B cell (primary cell): ENCODE results near the gene ATF3.

ENCODE experiments used
- CTCF ChIP-seq: fragments of 200-600 bp; IDR thresholded peaks from one replicate; pipeline ENCODE4 v1.8.0; 2022; ENCODE audit warnings: antibody characterized with exemption, mild to moderate bottlenecking
- EZH2 ChIP-seq: IDR thresholded peaks from 2 replicates; pipeline ENCODE4 v1.6.1; 2012; ENCODE audit warnings: borderline replicate concordance, low read depth, mild to moderate bottlenecking, moderate library complexity, low read length; ENCODE audit not compliant: insufficient read depth, poor library complexity, severe bottlenecking

- TF ChIP-seq CTCF (no peak), EZH2 (no peak)
Measured at GRCh38 chr1:212664409-212665199, 56.0 kb downstream of the ATF3 start.
